Fibroblast of skin of left quadriceps (primary cell): Measurements from ENCODE around the gene TEAD3.
"Not testable (repeated sequence)": the region's sequence is repeated elsewhere in the genome, so short reads cannot be mapped to it uniquely, and the experiment has no call there.

Experiments
- DNase-seq, 2 experiments: peaks; one replicate each; pipeline ENCODE4 v3.0.0-alpha.2; 2013; ENCODE audit warnings: low read depth in 2 of 2

Gene TEAD3

DNA sequence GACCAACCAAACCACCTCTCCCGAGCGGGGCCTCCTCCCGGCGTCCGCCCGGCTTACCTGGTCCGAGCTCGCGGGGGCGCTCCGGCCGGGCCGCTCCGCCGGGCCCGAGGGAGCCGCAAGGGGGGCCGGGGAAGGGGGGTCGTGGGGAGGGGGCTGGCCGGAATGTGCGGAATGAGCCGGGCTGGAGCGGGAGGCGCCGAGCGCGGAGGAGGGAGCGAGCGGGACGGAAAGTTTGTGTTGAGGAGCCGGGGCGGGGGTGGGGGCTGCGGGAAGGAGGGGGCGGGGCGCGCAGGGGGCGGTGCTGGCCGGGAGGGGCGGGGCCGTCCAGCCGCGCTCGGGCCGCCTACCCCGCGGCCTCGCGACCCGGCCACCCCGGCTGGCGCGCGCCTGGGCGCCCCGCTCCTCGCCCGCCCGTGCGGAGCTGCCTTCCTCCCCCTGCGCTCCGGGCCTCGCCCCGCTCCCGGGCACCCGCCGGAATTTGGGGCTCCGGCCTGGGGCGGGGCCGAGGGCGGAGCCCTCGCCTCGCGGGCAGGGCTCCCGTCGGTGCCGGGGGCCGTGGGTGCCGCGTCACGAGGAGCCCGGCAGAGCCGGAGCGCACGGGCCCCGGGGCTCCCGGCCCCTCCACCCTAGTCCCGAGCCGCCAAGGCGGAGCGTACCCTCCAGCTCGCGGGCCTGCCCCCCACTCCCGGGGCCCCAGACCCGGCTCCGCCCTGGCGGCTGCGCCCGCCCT is at the start of gene TEAD3:
TSS of gene TEAD3 (minus strand) at position 239 of the 730 bp plus-strand sequence.
- DNase-seq: peak; percentile 34 to 35

DNA sequence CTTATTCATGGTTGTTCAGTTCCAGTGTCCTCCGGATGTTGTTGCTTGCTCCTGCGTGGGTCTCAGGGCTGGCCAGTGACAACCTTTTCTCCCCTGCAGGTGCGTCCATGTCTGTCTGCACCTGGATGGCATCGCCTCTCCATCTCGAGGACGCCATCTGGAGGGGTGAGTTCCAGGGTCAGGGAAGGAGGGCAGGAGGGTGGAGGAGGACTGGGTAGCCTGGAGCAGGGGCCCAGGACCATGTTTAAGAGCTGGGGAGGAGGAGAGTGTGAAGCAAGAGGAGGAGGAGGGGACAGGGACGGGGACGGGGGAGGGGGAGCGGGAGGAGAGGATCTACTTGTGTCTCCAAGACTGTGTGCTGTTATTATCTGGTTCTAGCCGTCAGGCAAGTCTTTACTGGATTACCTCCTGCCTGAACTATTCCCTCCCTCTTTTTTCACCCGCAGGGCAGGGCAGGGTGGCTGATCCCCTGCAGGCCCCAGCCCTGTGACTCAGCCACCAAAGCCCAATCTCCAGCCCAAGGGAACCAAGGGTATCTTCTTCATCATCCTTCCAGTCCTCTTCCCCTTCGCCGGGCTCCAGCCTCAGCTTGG is 48.0 kb upstream of the TEAD3 start:
- no peak for DNase-seq

DNA sequence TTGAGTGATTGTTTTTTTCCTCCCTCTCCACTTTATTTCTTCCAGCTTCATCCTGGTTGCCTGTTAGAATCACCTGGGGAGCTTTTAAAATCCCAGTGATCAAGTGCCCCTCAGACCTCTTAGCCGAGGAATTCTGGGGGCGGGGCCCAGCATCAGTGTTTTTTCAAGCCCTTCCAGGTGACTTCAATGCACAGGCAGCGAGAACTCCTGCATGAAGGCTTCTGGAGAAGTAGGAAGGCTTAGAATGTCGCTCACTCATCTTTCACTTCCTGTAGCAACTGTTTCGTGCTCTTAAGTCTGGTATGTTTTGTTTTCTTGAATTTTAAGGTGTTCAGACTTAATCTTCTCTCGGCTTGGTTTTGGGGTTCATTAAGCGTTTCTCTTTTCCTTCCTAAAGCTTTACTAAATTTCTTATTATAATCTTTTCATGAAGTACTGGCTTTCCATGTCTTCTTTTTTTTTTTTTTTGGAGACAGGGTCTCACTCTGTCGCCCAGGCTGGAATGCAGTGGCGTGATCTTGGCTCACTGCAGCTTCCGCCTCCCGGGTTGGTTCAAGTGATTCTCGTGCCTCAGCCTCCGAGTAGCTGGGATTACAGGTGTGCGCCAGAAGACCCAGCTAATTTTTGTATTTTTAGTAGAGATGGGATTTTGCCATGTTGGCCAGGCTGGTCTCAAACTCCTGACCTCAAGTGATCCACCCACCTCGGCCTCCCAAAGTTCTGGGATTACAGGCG is 46.7 kb upstream of the TEAD3 start:
- DNase-seq: no peak

DNA sequence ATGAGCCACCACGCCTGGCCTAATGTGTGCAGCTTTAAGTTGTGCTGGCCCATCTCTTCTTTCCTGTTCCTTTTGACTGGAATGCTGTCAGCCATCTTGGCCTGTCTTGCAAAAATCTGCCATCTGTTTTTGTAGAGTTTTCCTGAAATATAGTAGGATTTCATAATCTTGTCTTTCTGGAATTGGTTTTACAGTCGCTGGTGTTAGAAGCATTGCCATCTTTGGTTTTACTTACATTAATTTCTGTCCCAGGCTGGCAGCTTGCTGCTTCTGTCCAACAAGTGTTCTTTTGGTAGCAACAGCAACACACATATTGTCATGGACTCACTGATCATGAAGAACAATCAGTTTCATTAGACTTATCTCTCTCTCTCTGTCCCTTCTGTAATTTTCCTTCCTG is 45.0 kb upstream of the TEAD3 start:
- DNase-seq: no peak

DNA sequence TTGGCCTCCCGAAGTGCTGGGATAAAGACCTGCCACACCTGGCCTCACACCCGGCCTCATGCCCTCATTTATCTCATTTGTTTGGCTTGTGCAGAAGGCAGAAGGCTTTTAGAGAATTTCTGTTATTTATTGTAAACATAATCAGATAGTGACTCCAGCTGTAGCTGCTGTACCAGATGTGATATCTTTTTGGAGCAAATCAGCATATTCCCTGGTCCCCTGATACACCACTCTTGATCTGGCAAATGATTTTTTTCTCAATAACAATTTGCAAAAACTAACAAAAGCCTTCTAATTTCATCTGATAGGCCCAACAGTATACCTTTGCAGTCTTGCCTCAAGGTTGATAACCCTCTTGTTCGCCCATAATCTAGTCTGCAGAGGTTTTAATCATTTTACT is 42.3 kb upstream of the TEAD3 start:
- no peak for DNase-seq

DNA sequence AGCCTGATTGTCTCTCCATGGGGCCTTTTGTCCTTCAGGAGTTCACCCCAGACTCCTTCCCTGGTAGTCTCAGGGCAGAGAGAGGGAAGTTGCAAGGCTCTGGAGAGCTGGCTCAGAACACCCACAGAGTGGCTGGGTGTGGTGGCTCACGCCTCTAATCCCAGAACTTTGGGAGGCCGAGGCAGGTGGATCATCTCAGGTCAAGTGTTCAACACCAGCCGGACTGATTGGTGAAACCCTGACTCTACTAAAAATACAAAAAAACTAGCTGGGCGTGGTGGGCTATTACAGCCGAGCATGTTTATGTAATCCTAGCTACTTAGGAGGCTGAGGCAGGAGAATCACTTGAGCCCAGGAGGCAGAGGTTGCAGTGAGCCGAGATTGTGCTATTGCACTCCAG is 39.0 kb upstream of the TEAD3 start:
- not testable (repeated sequence) for DNase-seq

DNA sequence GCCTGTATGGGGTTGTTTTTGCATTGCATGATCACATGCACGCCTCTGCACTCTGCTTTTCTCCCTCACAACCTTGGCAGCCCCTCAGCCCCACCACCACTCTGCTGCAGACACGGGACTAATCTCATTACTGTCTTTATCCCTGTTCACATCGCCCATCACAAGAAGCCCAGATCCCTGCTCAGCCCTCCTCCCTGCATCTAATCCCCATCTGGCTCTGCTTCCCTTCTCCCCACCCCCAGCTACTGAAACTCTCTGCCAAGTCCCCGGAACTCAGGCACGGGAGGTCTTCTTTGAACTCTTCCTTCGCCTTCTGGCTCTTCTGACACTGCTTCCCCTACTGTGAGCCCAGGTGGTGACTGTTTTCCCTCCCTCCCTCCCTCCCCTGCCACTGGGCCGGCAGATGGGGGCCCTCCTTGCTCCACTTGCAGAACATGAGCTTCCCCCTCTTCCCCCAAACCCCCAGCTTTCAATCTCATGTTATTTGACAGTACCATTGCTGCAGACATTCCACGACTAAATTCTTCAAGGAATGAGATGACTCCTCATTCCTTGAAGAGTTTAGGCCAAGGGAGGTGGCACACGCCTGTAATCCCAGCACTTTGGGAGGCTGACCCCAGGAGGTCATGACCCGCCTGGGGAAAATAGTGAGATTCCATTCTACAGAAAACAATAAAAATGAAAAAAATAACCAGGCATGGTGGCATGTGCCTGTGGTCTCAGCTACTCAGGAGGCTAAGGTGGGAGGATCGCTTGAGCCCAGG is 37.7 kb upstream of the TEAD3 start:
- DNase-seq: no peak

DNA sequence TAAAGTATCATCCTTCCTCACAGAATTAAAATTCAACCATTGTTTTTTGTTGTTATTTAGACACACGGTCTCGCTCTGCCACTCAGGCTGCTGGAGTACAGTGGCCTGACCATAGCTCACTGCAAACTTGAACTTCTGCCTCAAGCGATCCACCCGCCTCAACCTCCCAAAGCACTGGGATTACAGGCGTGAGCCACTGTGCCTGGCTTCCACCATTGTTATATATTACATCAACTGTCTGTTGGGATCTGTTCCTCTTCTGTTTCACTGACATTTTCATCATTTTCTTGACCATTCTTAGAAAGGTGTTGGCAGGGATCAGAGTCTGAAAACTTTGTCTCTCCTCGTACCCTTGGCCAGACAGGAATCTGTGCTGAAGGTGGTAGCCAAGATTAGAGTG is 37.1 kb upstream of the TEAD3 start:
- no peak for DNase-seq

DNA sequence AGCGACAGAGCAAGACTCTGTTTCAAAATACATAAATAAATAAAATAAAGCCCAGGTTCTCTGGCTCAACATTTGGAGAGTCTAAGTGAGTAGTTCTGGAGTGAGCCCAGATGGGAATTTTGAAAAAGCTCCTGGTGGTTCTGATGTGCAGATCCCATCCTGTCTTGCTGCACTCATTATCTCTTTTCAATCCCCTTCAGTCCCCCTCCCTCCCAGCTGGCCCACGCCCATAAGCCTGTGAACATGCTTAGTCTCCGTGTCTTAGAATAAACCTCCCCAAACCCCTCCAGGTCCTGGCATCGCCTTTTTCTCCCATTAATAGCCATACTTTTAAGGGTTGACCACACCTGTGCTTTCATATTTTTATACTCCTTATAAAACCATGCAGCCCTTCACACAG is 35.2 kb upstream of the TEAD3 start:
- no peak for DNase-seq

DNA sequence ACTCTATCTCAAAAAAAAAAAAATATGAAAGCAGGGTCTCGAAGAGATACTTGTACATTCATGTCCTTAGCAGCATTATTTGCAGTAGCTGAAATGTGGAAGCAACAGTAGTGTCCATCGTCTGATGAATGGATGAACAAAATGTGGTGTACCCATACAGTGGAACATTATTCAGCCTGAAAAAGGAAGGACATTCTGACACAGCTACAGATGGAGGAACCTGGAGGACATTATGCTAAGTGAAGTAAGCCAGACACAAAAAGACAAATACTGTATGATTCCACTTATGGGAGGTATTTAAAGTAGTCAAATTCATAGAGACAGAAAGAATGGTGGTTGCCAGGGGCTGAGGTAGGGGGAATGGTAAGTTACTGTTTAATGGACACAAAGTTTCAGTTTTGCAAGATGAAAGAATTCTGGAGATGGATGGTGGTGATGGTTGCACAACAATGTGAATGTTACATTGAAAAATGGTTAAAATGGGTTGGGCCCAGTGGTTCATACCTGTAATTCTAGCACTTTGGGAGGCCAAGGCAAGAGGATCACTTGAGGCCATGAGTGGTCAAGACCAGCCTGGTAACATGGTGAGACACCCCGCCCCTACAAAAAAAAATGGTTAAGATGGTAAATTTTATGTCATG is 27.6 kb upstream of the TEAD3 start:
- no peak for DNase-seq

DNA sequence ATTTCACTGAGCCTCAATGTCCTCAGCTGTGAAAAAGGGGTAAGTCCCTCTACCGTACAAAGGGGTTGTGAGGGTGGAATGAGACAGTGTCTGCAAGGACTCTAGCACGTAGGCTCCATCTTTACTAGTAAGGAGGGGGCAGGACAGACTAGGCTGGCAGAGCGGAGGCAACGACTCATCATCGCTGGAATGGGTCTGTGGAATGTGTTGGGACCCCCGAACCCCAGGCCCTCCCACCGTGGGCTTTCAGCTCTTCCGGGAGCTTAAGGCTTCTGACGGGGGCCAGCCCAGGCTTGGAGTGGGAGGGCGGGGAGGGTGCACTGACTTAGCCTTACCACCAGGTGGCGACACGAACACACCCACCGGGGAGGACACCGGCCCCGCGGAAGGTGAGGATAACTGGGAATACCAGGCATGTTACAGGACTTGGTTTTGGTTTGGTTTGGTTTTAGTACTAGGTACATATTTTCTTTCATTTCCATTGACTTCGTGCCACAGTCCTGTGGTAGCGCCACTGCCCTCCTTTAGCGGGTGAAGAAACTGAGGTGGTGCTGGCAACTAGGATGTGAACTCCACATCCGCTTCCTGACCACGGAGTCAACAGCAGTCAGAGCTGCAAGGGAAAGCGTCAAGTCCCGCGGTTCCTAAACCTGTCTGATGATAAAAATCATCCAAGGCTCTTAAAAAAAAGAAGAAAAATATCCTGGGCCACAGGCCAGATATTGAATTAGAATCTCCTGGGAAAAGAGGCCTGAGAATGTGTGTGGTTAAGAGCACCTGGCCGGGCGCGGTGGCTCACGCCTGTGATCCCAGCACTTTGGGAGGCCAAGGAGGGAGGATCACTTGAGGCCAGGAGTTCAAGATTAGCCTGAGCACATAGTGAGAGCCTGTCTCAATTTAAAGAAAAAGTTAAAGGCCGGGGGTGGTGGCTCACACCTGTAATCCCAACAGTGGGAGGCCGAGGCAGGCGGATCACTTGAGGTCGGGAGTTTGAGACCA is 26.1 kb upstream of the TEAD3 start:
- DNase-seq: peak; percentile 24 to 27

DNA sequence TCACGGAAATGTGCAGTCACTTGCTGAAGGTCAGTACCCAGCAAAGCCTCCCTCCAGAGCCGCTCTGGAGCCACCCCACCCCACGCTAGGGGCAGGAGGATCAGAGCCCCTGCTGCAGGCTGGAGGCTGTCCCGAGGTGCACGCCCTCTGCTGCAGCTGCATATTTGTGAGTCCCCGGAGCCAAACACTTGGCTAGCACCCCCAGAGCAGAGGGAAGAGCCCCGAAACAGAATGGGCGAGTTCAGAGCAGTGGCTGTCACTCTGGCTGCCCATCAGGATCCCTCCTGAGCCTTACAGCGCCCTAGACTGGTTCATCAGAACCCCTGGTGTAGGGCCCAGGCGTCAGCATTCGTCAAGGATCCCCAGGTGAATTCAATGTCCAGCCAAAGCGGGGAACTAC is 25.3 kb upstream of the TEAD3 start:
- no peak for DNase-seq

DNA sequence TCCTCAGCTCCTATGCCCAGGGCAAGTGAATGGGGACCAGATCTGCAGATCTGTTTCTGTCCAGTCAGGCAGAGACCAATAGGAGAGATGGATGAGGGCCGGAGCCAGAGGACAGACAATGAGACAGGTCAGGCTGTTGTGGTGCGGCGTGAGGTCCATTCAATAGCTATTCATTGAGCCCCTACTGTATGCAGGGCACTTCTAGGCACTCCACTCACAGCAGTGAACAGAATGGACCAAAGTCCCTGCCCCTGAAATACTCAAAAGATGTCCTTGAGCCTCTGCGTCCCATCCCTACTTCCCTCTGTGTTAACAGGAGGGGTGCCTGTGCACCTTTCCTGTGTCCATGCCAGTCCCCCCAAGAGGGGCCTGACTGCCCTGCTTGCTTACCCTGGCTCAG is 24.4 kb upstream of the TEAD3 start:
- no peak for DNase-seq

DNA sequence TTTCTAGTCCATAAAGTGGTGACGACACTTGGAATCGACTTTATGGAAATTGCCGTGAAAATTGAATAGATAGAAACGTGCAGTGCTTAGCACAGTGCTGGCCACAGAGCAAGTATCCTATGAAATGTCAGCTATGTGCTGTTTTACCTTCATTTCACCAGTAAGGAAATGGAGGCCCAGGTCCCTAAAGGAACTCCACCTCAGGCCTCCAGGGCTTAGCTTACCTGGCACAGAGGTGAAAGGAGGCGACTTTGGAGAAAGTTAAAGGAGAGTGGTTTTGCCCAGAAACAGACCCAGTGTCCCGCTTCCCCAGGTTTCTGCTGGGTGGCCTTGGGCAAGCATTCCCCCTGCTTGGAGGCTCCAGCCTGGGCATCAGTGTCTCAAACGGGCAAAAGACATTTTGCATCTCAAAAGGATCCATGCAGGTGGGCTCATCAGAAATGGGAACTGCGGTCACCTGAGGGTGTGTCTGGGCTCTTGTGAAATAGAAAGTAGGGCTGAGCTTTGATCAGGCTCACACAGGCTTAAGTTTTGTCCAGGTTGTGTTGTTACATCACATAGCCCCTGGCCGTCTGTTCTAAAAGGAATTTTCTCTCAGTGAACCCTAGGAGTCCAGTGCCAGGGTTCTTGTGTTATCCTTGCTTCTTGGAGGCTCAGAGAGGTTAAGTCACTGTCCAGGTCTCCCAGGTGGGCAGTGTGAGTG is 22.6 kb upstream of the TEAD3 start:
- DNase-seq: no peak

DNA sequence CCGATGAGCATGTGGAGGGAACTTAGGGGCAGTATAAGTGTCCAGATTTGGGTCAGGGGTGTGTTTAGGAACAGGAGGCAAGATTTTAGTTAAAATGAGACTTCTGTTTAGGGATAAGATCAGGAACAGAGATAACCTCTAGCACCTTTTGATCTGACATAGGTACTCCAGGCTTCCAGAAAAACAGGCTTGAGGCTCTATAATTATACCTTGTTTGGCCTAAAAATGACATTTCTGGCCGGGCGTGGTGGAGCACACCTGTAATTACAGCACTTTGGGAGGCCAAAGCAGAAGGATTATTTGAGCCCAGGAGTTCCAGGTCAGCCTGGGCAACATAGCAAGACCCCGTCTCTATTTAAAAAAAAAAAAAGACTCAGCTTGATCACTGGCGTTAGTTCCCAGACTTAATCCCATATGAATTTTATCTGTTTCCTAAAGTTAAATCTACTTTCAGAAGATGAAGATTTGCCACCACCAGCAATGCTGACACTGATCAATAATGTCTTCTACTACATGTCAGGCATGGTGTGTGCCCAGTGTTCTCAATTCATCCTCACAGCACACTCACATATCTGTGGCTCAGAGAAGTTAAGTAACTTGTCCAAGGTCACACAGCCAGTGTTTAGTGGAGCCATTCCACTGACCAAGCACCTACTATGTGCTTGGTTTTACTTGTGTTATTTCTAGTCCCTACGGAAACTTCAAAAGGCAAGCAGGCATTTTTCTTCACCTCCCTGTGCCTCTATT is 21.9 kb upstream of the TEAD3 start:
- no peak for DNase-seq

DNA sequence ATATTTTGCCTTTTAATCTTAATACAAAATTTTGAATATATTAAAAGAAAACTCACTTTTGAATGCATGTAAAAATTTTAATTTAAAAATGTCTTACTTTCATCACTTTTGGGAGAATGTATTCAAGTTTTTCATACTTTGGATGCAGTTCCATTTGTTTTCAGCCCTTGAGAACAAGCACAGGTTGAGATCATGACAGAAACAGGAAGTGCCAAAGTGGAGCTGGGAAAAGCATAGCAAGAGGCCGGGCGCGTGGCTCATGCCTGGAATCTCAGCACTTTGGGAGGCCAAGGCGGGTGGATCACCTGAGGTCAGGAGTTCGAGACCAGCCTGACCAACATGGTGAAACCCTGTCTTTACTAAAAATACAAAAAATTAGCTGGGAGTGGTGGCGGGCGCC is 21.1 kb upstream of the TEAD3 start:
- DNase-seq: not testable (repeated sequence)

DNA sequence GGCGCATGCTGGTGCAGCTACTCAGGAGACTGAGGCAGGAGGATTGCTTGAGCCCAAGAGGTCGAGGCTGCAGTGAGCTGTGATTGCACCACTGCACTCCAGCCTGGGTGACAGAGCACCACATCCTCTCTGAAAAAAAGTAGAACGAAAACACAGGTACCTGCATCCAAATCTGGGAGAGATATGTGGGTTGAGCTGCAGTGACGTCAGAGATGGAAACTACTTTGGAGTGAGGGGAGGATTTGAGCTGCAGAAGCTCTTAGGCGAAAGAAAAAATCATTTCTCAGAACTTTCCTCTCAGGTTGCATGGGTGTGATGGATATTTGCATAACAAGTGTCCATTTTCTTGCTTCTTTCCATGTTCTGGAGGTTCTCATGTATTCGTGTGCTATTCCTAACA is 19.8 kb upstream of the TEAD3 start:
- DNase-seq: no peak

DNA sequence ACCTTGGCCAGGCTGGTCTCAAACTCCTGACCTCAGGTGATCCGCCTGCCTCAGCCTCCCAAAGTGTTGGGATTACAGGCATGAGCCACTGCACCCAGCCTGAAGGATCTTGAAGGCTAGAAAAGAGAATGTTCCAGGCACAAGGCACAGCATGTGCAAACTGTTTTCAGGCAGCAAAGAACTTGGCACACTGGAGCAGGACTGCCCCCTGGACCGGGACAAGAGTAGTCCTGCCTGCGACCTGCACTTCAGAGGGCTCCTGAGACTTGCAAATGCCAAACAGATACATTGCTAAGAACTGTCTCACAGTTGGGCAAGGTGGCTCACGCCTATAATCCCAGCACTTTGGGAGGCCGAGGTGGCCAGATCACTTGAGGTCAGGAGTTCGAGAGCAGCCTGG is 19.1 kb upstream of the TEAD3 start:
- DNase-seq: not testable (repeated sequence)

DNA sequence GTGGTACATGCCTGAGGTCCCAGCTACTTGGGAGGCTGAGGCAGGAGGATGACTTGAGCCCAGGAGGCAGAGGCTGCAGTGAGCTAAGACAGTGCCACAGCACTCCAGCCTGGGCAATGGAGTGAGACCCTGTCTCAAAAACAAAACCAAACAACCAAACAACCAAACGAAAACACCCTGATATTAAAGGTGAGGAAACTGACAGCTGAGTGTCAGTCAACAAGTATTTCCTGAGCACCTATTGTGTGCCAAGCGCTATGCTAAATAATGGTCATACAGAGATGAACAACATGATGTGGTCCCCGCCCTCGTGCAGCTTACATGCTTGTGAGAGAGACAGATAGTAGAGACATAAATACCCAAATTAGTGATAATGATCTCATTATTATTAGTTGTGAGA is 17.7 kb upstream of the TEAD3 start:
- no peak for DNase-seq
